Measurements from ENCODE around the gene ECE2.
A peak's percentile ranks its signal among the peaks of the same experiment; 100 is the strongest.

The ECE2 gene
- total RNA-seq = 0 reads per million in 2 experiments

DNA sequence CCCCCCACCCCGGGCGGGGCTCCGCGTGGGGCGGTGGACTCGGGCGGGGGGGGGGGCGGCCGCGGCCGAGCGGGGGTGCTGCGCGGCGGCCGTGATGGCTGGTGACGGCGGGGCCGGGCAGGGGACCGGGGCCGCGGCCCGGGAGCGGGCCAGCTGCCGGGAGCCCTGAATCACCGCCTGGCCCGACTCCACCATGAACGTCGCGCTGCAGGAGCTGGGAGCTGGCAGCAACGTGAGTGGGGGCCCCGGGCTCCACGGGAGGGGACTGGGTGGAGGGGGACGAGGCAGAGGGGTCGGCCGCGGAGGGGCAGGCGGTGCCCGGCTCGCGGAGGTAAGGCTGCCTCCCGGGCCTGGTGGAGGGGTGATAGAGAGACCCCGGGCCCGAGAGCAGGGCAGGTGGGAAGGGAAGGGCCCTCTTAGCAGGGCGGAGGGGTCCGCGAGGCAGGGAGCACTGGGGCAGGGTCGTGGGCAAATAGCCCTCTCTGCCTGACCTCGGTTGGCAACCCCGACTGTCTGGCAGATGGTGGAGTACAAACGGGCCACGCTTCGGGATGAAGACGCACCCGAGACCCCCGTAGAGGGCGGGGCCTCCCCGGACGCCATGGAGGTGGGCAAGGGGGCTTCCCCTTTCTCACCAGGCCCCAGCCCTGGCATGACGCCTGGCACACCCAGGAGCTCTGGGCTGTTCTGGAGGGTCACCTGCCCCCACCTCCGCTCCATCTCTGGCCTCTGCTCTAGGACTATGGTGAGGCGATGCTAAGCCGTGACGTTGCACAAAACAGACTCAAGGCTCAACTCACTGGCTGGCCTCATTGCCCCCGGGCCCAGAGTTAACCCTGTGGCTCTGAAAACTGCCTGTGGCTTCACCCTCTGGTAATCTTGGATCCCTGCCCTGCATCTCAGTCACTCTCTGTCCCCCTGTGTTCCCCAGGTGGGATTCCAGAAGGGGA lies at the start of gene ECE2:
ECE2 (plus strand) TSS at position 62 of the 950 bp plus-strand sequence; CDS start at position 194, 132 bp downstream.
- DNase-seq (ENCODE audit: low read depth) = no peak

DNA sequence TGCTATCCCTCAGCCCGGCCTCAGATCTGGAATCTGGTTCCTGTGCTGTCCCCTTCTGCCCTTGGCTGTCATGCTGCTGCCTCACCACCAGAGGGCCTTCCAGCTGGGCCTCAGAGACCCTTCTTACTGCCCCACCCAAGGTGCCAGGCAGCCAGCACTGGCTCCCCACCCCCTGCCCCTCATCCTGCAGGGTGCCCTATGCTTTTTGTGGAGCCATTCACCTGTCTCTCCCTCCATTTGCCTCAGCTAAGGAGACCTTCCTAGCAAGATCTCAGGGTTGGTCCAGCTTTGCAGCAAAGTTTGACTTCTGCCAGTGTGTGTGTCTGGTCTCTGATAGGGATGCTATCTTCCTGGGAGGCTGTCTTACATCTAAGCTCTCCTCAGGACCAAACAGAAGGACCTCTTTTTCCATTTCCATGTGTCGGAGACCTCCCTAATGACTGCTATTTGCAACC lies 48.3 kb upstream of the ECE2 start:
- DNase-seq (ENCODE audit: low read depth) = peak; percentile 32

GRCh38 chr3:184228376-184229137 lies 47.3 kb upstream of the ECE2 start:
- DNase-seq (ENCODE audit: low read depth) = no peak

DNA sequence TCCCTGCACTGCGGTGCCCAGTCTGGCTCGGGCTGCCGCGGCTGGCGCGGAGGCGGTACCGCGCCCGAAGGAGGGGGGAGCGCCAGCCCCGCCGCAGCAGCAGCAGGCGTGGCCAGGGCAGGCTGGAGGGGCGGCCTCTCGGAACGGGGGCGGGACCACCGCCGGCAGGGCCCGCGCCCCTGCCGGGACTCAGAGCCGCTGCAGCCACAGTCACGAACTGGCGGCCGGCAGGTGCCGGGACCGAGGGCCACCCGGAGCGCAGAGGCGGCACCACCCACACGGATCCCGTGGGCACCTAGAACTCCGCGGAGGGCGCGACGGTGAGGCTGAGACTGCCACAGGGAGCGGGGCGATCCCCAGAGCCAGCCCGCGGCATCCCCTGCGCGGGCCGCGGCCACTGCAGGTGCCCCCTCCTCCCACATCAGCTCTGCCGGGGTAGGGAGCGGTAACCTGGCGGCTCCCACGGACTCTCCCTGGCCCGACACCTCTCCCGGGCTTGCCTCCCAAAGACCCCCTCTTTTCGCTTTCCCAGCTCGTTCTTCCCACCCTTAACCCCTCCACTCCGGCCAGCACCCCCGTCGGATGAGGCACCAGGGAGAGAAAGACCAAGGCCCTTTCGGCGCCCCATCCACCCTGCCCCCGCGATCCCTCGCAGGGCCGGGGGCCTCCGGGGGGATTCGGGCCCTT lies 46.3 kb upstream of the ECE2 start, which contains the start of gene VWA5B2:
VWA5B2 (plus strand) TSS at position 192 of the 687 bp plus-strand sequence. CDS start 944 bp downstream, outside the sequence.
- DNase-seq (ENCODE audit: low read depth) = peak; percentile 63

DNA sequence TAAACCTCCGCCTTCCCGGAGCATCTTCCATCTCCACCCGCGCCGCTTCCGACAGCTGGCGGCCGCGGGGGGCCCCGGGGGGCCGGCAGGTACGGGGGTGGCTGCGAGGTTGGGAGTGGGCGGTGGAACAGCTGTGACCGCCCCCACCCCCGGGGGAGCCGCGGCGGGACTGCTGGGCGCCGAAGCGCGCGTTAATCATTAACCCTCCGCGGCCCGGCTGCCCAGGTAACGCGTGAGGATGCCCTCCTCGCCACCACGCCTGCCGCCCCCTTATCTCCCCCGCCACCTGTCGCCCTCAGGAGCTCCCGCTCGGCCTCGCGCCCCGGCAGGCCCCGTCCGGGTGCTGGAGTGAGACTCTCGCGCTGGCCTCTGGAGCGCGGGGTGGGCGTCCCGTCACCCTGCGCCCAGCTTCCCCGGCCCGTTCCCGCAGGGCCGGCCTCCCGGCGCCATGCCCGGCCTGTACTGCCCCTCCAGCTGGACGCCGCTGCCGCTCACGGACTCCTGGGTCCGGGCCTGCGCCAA lies 45.7 kb upstream of the ECE2 start:
- DNase-seq (ENCODE audit: low read depth) = no peak

DNA sequence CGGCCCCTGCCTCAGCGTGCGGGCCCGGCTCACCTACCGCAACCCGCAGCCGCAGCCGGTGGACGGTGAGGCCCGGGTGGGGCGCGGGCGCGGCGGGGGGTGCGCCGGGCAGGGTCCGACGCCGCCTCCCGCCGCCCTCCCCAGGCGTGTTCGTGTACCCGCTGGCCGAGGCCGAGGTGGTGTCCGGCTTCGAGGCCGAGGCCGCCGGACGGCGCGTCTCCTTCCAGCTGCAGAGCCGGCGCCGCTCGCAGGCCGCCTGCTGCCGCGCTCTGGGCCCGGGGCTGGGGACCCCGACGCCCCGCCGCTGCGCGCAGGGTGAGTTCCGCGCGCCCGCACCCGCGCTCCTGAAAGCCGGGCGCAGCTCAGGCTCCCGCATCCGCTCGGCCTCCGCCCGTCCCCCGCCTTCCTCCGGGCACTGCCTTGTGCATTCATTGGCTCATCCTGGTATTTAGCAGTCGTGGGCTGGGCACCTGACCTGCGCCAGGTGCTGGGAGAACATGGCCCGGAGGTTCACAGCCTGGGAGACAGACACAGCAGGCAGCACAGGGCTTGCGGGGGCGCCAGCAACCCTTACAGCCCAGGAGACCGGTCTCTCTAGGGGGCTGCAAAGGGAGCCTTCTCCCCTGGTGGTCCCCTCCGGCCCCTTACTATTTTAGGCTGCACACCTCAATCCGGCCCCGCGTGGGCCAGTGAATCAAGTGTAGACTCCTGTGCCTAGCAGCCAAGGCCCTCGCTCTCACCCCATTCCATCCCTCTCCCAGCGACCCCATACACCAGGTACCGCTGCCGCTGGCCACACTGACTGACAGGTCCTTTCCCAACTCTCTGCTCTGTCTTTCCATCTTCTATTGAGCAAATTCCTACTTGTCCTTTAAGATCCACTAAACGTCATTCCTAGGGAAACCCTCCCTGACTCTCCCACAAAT lies 45.0 kb upstream of the ECE2 start:
- no peak for DNase-seq (ENCODE audit: low read depth)

DNA sequence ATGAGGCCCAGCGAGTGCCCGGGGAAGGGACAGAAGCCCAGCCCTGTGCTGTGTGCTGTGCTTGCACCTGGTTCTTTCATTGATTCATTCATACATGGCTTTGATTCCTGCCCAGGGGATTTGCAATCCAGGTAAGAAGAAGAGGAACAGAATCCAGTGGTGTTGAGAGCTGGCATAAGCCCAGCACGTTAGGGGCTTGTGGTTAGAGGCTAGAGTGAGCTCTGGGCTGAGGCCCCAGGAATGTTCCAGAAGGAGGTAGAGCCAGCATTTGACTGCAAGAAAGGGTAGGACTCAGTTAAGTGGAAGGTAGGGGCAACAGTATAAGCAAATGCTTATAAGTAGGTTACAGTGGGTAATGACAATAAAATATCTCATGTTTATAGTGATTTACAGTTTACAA lies 44.2 kb upstream of the ECE2 start:
- DNase-seq (ENCODE audit: low read depth) = no peak

DNA sequence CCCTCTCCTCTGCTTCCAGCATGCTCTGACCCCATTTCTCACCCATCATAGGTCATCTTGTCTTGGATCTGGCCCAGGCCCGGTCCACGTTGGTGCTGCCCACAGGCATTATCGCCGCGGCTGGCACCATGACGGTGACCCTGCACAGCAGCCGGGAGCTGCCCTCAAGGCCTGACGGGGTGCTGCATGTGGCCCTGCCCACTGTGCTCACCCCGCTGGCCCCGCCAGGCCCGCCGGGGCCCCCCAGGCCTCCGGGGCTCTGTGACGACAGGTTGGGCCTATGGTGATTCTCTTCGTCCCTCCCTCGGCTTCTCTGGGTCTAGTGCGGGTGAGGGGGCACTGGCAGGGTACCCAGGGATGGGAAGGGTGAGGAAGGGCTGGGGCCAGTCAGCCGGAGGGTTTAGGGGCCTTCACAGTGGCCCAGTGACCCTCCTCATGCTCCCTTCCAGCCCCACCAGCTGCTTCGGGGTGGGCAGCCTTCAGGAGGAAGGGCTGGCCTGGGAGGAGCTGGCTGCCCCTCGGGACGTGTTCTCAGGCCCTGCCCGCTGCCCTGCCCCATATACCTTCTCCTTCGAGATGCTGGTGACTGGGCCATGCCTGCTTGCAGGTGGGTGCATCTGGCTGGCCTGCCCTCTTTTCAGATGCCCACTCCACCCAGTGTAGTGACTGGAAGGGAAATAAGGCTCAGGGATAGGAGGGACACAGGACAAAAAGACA lies 42.5 kb upstream of the ECE2 start:
- no peak for DNase-seq (ENCODE audit: low read depth)

- DNase-seq (ENCODE audit: low read depth) = no peak
These were observed 41.6 kb upstream of the ECE2 start for GRCh38 chr3:184234224-184234623.

DNA sequence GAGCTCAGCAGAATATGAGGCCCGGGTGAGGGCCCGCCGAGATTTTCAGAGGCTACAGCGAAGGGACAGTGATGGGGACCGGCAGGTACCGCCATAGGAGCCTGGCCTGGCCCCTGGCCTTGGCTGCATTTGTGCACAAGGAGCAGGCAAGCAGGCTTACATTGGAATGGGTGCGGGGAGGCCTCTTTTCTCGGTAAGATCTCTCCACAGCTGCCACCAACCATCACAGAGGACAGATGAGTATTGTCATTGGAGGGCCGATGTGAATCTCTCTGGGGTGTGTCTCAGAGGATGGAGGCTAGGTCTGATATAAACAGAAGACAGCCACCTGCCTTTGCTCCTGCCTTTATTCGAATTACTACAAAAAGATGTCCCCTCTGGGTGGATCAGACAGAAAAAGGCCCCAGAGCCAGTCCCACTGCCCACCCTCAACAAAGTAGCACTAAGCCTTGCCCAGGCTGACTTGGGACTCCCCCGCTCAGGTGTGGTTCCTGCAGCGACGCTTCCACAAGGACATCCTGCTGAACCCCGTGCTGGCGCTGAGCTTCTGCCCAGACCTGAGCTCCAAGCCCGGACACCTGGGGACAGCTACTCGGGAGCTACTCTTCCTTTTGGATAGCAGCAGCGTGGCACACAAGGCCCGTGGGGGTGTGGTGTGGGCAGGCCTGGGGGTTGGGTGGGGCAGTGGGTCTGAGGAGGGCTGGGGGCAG lies 41.0 kb upstream of the ECE2 start:
- DNase-seq (ENCODE audit: low read depth) = no peak

DNA sequence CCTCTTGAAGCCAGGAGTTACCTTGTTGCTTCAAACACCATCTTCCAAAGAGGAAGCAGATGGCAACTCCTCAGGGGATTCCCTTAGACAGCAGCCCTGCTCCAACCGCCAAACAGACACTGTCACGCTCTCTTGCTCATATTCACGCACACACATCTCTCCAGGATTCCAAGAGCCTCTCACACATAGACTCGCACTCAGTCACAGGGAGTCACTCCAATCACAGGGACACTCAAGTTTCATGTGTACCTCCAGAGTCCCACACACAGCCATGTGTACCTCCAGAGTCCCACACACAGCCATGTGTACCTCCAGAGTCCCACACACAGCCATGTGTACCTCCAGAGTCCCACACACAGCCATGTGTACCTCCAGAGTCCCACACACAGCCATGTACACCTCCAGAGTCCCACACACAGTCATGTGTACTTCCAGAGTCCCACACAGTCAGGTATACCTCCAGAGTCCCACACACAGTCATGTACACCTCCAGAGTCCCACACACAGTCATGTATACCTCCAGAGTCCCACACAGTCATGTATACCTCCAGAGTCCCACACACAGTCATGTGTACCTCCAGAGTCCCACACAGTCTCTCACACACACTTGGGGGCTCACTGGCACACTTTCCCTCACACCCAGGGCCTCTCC lies 40.3 kb upstream of the ECE2 start:
- DNase-seq (ENCODE audit: low read depth) = no peak

- DNase-seq (ENCODE audit: low read depth) = no peak
These were observed 39.8 kb upstream of the ECE2 start for GRCh38 chr3:184236033-184236410.

- DNase-seq (ENCODE audit: low read depth) = no peak
These were observed 39.2 kb upstream of the ECE2 start for GRCh38 chr3:184236636-184237035.

DNA sequence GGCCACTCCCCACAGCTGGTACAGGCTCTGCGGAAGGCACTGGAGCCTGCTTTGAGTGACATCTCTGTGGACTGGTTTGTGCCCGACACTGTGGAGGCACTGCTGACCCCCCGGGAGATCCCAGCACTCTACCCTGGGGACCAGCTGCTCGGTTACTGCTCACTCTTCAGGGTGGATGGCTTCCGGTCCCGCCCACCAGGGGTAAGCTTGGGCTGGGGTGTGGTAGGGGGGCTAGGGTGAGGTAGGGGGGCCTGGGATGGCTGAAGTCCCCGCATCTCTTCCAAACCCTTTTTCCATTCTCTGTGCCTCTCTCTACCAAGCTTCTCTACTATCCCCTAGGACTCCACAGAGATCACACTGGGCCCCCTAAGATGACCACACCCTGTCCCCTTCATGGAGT lies 38.6 kb upstream of the ECE2 start:
- DNase-seq (ENCODE audit: low read depth) = no peak

DNA sequence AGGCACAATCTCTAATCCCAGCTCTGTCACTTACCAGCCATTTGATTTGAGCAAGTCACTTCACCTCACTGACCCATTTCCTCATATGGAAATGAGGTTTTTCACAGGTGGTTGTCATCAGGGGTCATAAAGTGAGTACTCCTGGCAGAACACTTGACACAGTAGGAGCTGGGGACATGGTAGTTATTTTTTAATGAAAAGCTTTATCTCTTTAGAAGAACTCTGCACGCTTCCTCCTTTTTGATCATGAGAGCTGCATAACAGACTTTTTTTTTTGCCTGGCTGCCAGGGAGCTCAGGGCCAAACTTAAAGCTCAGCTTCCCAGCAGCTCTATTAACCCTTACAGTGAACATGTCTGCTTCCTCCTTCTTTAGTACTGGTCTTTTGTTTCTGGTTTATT lies 38.0 kb upstream of the ECE2 start:
- DNase-seq (ENCODE audit: low read depth) = no peak

GRCh38 chr3:184238246-184238818 lies 37.5 kb upstream of the ECE2 start:
- no peak for DNase-seq (ENCODE audit: low read depth)

- DNase-seq (ENCODE audit: low read depth) = no peak
These were observed 36.6 kb upstream of the ECE2 start for GRCh38 chr3:184239221-184239620.

DNA sequence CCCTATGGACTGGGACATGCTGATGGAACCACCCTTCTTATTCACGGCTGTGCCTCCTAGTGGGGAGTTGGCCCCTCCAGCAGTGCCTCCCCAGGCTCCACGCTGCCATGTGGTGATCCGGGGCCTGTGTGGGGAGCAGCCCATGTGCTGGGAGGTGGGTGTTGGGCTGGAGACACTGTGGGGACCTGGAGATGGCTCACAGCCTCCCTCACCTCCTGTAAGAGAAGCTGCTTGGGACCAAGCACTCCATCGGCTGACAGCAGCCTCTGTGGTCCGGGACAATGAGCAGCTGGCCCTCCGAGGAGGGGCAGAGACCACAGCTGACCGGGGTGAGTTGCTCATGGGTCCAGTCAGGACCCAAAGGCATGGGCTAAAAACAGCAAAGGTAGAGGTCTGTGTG lies 36.1 kb upstream of the ECE2 start:
- no peak for DNase-seq (ENCODE audit: low read depth)

Measured in T follicular helper cell (primary cell).